Stimulated activated CD4-positive, alpha-beta T cell treated with anti-CD3 and anti-CD28 coated beads, Interleukin-15, amount 100 ng/mL, for 1 hour (primary cell): Measurements from ENCODE around the gene PLEKHO2.
A peak's percentile ranks its signal among the peaks of the same experiment; 100 is the strongest.

Experiments used
- DNase-seq, 2 donors: peaks; one replicate each; pipeline ENCODE4 v3.0.0-alpha.2; 2020; ENCODE audit warnings: low read depth in 1 of 2, low spot score in 1 of 2

The PLEKHO2 gene

DNA sequence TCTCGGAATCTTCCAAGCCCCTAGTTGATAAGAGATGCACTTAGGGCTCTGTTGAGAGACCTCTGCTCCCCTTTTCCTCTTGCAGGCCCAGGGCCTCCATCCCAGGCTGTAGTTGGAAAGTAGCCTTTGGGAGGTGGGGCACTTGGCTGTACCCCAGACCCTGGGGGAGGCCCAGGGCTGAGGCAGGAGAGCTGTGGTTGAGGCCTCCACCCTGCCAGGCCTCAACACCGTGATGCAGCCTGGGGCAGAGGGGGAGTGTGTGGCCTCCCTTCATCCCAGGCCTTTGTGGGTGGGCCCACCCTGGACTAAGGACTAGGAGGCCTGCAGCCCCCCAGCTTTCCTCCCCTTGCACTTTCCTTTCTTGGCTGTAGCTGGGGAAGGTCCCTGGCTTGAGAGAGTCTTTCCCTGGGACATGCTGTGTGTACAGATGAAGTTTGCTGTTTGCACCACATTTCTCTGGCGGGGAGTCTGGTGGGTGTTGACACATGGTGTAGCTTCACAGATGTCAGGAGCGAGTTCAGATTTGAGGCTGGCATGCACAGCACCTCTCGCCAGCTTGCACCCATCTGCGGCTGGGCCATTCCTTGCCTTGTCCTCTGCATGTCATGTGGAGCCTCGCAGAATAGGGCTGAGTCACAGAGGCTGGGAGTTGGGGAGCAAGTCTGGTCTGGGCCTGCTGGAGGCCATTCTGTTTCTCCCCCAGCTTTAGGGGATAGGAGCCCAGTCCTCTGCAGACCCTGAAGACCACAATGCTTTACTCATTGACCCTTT lies 13.7 kb downstream of the PLEKHO2 start:
- no peak for DNase-seq

DNA sequence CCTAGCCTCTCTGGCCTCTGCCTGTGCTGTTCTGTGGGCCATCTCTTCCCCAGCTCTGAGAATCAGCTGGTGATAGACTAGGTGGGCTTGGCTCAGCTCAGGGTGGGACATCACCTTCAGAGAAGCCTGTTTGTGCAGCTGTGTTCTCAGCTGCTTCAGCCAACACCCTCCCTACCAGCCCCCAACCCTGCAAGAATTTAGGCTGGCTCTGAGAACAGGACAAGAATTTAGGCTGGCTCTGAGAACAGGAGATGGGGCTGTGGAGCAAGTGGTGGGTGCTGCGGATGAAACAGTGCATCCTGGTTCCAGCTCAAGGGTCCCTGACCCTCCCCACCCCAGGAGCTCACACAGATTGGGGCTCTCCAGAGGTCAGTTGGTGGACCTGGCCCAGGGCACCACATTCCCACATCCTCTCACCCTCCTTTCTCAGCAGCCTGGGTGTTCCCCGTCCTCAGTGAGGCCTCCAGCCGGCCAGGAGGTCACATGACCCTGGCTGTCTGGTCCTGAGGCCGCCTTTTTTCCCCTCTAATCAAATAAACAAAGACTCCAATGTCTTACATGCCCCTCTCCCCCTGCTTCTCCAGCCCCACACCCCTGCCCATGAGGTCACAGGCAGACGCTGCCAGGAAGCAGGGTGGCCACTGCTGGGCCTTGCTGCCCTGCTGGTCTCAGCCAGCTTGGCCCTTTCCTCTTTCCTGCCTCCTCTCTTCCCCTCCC lies 14.9 kb downstream of the PLEKHO2 start:
- no peak for DNase-seq

DNA sequence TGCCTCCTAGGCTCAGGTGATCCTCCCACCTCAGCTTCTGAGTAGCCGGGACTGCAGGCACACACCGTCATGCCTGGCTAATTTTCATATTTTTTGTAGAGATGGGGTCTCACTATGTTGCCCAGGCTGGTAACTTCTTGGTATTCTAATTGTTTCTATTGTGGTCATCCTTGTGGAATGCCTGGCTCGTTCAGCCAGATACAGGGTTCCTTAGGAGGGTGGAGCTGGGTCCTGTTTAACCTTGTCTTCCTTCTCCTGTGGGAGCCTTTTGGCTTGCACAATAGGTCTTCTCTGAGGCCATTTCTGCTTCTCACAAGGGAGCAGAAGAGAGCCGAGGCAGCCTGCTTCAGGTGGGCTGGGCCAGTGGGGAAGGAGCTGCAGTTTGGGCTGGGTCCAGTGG lies 15.7 kb downstream of the PLEKHO2 start:
- no peak for DNase-seq

DNA sequence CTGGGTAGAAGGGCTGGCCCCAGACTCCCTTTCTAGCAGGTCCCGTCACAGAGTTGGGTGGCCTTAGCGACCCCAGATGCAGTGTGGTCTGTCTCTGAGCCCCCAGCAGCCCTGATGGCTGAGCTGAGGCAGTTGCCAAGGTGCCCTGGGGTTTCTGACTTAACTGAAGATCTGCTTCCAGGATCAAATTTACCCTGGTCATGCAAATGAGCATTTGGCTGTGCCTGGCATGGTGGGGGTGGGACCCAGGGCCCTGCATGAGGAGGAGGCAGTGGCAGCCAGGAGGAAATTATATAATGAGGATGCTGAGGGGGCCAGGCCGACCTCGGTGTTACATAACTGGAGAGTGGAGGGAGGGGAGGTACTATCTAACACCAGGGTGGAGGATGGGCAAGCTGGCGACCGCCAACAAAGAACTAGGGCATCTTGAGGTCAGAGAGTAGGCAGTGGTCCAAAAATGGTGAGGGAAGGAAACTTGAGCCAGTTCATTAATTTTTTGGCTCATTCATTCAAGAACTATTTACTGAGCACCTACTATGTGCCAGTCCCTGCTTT lies 16.4 kb downstream of the PLEKHO2 start:
- DNase-seq = no peak

DNA sequence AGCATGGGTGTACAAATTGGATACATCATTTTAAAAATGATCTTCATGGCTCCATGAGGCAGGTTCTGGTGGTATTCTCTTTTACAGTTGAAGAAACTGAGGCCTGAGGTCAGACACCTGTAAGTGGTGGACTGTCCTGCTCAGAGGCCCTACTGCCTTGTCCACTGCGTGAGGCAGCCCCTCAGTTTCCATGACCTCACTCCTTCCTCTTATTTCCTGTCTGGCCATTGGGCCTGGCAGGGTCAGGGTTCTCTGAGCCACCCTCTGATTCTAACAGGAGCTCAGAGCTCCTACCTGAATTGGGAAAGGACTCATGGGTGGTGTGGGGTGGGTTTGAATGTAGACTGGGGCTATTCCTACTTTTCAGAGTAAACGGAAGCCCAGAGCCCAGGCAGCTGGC lies 17.5 kb downstream of the PLEKHO2 start:
- DNase-seq = no peak

DNA sequence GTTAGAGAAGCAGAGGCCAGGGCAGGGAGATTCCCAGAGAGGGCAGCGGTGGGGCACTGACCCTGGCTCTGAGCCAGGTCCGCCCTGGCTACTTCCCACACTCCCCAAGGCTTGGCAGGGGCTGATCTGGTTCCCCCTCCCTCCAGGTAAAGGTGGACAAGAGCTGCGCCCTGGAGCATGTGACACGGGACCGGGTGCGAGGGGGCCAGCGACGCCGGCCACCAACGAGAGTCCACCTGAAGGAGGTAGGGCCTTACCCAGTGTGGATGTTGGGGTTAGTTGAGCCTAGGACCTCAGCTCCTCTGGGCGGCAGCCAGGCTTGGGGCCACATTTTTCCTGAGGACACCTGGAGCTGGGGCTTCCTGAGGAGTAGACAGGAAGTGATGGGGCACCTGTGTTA lies 19.6 kb downstream of the PLEKHO2 start:
- DNase-seq = no peak

DNA sequence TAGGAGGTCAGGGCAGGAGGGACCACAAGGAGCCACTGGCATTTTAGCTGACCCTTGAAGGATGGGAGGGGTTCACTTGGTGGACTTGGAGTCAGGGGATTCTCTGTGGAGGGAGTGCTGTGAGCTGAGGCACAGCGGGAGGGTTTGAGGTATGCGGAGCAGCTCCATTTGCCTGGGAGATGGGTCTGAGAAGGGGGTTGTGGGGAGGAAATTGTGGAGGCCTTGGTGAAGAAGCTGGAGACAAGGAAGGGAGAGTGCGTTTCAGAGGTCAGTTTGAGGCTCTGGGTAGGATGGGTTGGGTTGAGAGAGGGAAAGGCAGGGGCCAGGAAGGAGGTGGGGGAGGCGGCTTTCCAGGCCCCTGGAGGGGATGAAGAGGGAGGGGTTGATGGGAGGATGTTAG lies 20.2 kb downstream of the PLEKHO2 start:
- no peak for DNase-seq

DNA sequence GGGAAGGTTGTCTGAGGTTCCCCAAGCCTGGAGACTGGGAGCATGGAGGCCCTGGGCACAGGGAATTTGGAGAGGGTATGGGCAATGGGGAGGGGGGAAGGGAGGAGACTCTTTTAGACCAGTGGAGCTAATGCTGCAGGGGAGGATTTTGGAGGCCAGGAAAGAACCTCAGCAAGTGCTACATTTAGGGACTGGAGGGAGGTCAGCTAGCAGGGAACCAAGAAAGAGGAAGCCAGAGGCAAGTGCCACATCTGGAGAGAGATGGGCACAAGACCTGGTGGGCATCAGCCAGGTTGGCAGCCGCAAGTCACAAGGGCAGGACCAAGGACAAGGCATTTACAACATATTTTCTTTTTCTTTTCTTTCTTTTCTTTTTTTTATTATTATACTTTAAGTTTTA lies 20.7 kb downstream of the PLEKHO2 start:
- DNase-seq = no peak

DNA sequence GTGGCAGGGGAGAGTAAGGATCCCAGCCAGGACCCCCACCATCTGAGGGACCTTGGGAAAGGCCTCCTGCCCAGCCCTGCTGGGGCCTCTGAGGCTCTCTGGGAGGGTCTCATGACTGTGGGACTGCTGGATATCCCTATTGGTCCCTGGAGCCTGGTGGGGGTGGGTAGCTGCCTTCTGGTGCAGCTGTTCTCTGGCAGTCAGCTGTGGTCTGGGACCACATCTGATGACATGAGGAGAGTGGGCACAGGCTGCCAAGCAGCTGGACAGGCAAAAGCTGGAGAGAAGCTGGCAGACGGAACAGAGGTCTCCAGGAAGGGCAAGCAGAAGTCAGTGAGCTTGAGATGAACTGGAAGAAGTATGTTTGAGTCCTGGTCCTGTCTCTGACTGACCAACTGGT lies 22.4 kb downstream of the PLEKHO2 start:
- no peak for DNase-seq

DNA sequence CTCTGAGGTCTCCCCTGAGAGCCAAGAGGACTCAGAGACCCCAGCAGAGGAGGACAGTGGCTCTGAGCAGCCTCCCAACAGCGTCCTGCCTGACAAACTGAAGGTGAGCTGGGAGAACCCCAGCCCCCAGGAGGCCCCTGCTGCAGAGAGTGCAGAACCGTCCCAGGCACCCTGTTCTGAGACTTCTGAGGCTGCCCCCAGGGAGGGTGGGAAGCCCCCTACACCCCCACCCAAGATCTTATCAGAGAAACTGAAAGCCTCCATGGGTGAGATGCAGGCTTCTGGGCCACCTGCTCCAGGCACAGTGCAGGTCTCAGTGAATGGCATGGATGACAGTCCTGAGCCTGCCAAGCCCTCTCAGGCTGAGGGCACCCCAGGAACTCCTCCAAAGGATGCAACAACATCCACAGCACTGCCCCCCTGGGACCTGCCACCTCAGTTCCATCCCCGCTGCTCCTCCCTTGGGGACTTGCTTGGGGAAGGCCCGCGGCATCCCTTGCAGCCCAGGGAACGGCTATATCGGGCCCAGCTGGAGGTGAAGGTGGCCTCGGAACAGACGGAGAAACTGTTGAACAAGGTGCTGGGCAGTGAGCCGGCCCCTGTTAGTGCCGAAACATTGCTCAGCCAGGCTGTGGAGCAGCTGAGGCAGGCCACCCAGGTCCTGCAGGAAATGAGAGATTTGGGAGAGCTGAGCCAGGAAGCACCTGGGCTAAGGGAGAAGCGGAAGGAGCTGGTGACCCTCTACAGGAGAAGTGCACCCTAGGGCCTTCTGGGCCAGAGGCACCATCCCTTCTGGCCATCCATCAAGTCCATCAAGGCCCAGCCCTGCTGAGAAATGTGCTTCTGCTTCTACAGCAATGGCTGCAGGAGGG lies 23.6 kb downstream of the PLEKHO2 start:
- no peak for DNase-seq

DNA sequence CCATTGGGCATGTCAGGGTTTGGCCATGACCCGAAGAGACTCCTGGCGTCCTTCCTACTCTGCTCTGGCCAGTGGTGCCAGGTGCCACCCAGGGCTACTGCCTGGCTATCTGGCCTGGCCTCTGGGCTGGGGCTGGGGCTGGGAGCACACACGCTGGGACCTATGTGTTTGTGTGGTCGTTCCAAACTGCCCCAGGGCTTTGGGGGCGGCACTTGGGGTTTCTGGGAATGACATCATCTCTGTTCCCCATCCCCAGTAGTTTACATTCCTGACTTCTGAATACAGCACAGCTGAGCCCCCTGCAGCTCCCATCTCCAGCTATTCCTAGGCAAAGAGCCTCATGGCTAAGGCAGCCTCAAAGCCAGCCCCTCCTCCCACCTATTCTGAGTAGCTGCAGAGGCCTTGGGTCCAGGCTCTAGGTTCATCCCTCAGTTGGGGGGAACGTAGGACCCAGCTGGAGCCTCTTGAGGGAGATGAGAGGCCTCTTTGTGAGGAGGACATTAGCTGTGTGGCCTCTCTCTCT lies 24.3 kb downstream of the PLEKHO2 start:
- no peak for DNase-seq

DNA sequence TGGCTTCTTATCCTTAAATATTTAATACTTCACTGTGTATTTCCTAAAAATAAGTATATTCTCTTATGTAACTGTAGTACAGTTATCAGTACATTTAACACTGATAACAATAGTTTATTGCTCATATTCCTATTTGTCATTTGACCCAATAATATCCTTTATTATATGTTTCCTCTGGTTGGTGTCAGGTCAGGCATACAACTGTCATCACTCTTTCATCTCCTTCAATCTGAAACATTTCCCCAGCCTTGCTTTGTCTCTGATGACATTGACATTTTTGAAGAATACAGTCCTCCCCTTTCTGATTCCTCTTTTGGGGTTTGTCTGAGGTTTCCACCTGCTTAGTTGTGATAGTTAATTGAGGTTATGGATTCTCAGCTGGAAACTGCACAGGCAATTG lies 27.8 kb downstream of the PLEKHO2 start:
- no peak for DNase-seq

DNA sequence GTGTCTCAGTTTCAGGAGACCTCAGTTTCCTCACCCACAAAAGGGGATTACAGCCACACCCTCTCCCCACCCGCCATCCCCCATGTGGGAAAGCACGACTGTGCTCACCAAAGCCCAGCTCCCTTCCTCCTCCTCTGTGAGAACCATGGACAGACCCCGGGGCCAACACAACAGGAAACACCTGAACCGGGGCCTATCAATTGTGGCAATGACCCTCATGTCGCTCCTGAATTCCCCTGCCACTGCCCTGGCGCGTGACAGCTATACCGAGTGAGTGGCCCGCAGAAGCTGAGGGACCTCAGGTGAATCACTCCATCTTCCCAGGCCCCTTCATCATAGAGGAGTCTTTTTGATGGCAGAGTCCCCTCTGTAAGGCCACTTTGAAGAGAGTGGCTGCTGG lies 28.6 kb downstream of the PLEKHO2 start:
- DNase-seq = no peak

DNA sequence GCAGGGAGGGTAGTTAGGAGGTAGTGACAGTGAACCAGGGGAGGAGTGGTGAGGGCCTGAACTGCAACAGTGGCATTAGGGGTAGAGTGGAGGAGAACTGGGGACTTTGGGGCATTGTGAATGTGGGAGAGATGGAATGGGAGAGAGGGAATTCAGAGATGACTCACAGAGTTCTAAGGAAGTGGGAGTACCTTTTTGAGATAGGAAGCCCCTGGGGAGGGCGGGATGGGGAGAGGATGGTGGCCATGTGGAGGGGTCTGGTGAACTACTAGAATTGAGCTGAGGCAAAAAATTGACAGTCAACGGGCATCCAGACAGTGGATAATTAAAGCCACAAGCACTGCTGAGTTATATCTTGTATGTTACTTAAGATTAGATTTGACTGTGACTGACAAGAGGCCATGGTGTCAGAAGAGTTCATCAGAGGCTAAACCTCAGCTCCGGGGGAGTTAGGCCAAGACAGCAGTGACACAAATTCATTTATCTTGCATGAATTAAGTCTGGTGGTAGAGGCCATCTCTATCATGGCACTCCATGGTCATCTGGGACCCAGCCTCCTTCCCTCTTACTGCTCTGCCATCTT lies 34.0 kb downstream of the PLEKHO2 start:
- DNase-seq = no peak

DNA sequence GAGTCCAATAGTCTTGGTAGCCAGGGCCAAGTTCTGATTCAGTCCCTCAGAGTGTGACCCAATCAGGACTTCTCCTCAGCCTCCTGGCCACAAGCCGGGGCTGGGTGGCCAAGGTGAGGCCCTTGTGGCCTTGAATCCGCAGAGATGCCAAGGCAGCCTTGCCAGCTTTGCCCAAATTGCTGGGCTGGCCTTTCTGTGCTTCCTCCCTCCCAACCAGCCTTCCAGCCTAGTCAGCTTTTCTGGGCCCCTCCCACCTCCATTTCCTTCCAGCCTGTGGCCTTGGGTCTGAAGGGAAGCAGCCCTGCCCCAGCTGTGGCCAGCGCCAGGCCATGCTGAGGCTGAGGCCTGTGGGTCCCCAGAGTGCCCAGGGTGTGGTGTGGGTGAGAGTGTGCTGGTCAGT lies 35.7 kb downstream of the PLEKHO2 start:
- no peak for DNase-seq

DNA sequence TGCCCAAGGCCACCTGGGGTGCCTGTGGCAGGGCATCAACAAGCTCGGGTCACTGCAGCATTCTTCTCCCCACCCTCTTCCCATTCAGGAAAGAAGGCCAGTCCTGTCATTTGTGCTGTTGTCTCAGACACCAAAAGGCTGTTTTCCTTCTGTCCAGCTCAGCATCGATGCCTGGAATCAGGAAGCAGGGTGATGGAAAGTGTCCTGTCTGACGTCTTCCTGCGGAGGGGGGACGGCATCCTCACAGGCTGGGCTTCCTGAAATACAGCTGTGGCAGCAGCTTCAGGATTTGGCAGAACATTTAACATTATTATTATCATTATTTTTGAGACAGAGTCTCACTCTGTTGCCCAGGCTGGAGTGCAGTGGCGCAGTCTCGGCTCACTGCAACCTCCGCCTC lies 37.0 kb downstream of the PLEKHO2 start:
- no peak for DNase-seq

DNA sequence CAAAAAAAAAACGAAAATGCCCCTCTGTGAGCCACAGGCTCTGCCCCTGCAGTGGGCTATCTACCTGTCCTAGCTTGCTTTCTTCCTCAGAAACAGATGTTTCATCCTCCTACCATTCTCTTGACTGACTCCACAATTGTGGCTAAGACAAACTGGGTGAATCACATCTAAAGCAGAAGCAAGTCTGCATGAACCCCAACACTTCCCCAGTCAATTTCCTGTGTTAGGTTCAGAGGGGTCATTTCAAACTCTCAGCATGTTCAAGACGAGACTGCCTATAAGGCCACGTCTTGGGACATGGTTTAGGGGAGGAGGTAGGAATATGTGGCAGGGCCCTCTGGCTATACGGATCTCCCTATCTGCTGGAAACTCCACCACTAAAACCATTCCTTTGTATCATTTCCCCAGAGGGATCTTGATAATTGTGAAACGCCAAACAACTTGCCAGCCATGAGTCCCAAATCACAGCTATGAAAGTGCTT lies 41.4 kb downstream of the PLEKHO2 start:
- no peak for DNase-seq

DNA sequence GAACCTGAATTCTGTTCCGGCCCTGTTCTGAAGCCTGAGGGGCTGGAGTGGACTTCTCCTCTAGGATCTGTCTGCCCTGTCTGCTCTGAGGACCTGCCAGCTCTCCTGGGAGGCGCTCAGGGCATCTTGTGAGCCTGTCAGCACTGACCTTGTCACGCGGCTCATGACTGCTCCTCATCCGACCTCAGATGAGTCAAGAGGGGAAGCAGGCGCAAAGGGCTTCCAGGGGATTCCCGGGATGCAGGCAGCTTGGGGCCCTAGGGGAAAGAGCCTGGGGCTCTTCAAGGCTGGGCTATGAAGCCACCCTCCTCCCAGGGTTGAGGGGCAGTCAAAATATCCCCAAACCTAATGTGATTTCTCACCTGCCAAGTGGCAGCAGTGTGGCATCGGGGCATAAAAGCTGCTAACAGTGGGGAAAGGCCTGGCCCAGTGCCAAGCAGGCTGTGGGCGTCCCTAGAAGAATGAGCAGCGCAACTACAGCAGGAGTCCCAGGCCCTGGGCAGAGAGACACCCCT lies 42.3 kb downstream of the PLEKHO2 start:
- peak; percentile 40 to 70 for DNase-seq

DNA sequence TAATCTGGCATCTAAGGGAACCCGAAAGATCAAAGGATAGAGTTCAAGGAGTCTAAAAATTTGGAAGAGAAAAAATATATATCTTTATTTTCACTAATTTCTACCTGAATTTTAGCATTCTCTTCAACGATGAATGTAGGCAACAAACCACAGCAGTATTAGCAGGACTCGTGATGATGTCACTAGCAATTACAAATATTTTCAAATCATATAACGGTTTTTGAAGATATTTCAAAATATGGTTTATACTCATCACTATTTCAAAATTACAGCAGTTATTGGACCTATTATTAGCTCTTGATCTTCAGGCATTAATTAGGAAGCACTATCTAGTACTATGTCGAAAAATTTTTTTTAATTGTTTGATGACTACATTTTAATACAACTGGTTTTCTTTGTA lies 43.0 kb downstream of the PLEKHO2 start:
- DNase-seq = no peak

DNA sequence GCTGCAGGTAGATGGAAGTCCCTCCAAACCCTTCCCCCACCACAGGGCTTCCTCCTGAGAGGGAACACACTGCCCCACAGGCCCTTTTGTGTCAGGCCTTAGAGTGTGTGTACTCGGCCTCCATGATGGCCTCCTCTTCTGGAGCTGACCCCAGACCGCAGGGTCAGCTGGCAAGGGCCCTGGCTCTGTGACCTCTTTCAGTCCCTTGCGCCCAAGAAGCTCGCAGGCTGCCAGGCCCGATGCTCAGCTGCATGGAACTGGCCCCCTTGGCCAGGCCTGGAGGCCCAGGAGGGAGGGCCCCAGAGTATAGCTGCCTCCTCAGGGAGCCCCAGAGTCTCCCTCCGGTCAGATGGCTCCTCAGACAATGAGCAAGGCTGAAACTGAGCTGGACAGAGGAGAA lies 46.6 kb downstream of the PLEKHO2 start:
- no peak for DNase-seq

DNA sequence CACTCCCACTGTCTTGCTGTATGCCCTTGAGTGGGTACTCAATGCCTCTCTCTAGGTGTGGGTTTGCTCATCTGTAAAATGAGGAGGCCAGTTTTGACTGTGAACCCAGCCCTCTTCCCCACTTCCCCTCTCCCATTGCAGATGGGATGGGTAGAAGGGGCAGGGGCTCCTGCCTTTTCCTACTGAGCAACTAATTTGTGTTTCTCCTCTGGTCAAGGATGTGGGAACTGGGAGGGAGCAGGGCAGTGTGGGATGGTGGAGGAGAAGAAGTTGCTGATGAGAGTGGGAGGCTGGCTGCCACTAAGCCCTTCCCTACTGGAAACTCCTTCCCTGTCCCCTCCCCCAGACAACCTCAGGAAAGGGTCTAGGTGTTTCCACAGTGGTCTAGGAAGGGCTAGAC lies 49.8 kb downstream of the PLEKHO2 start:
- DNase-seq = no peak
